Erythroblast (primary cell): ENCODE data around the gene ZNF506.
"Not testable (repeated sequence)": the region's sequence is repeated elsewhere in the genome, so short reads cannot be mapped to it uniquely, and the experiment has no call there.

ENCODE experiments used
- DNase-seq, 2 experiments: peaks; one replicate each; lab custom pipeline; 2025; lab: John Stamatoyannopoulos, UW
- GATA1 ChIP-seq: IDR thresholded peaks from 2 replicates; pipeline ENCODE4 v1.6.1; 2011; ENCODE audit warnings: low read depth, mild to moderate bottlenecking, control low read depth, low read length, moderate library complexity
- POLR2A ChIP-seq: IDR thresholded peaks from 2 replicates; pipeline ENCODE4 v1.6.1; 2011; ENCODE audit warnings: mild to moderate bottlenecking, low read length

ZNF506 gene

GRCh38 chr19:19744641-19745040, 76.9 kb downstream of the ZNF506 start:
- TF ChIP-seq GATA1 (no peak), POLR2A (no peak)
- no peak for DNase-seq

- DNase-seq: not testable (repeated sequence)
These were observed 77.6 kb downstream of the ZNF506 start for GRCh38 chr19:19743921-19744320.

GRCh38 chr19:19743176-19743575, 78.4 kb downstream of the ZNF506 start:
- DNase-seq: no peak
- no peak for TF ChIP-seq GATA1
- TF ChIP-seq POLR2A: no peak

DNA sequence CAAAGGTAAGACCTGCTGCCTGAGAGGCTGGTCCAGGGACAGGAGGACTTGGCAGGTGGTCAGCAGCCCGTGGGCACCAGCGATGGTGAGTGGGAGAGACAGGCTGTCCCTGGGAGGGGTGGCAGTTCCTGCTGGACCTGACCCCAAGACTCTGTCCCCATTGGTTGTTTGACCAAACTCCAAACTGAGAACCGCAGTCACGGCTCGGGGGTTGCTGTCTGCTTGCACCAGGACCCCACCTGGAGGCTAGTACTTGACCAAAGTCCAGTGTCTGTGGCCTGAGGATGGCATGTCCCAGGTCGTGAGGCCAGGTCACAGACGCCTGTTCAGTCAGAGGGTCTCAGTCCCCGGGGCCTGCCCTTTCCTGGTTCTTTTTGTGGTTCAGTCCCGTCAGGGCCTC, 78.8 kb downstream of the ZNF506 start:
- no peak for DNase-seq
- no peak for TF ChIP-seq GATA1
- TF ChIP-seq POLR2A: no peak
